H9 (cell line): ENCODE data around the gene NLE1. TPM values are rescaled to one million over a fixed set of nuclear protein-coding genes. Genes with fewer than 3 reads are reported as not detected.
A peak's percentile ranks its signal among the peaks of the same experiment; 100 is the strongest.

ENCODE experiments used
- DNase-seq: peaks from one replicate; pipeline ENCODE4 v3.0.0-alpha.2; 2017
- H2AFZ ChIP-seq: one replicate; pipeline ENCODE4 v1.6.1; 2013; ENCODE audit warnings: mild to moderate bottlenecking, low read length, control low read depth, moderate library complexity
- H2AK5ac ChIP-seq: 2 replicates; pipeline ENCODE4 v1.6.1; 2013; ENCODE audit warnings: low read length, control low read depth, mixed read lengths; ENCODE audit not compliant: insufficient read length
- H2BK120ac ChIP-seq: one replicate; pipeline ENCODE4 v1.6.1; 2013; ENCODE audit warnings: low read depth, mild to moderate bottlenecking, low read length, control low read depth, inconsistent platforms; ENCODE audit not compliant: poor library complexity, severe bottlenecking
- H2BK12ac ChIP-seq: 2 replicates; pipeline ENCODE4 v1.6.1; 2013; ENCODE audit warnings: low read length, control low read depth, mixed read lengths, low read depth; ENCODE audit not compliant: insufficient read length
- H2BK15ac ChIP-seq: 2 replicates; pipeline ENCODE4 v1.6.1; 2013; ENCODE audit warnings: low read depth, low read length, control low read depth
- H2BK20ac ChIP-seq: one replicate; pipeline ENCODE4 v1.6.1; 2013; ENCODE audit warnings: low read depth, mild to moderate bottlenecking, low read length, control low read depth, inconsistent platforms; ENCODE audit not compliant: poor library complexity, severe bottlenecking
- H2BK5ac ChIP-seq: 2 replicates; pipeline ENCODE4 v1.6.1; 2013; ENCODE audit warnings: low read length, control low read depth, mixed read lengths; ENCODE audit not compliant: insufficient read length
- H3K14ac ChIP-seq: 2 replicates; pipeline ENCODE4 v1.6.1; 2013; ENCODE audit warnings: low read length, control low read depth; ENCODE audit not compliant: insufficient read depth
- H3K18ac ChIP-seq: 2 replicates; pipeline ENCODE4 v1.6.1; 2013; ENCODE audit warnings: low read depth, mild to moderate bottlenecking, mixed read lengths, low read length, control low read depth; ENCODE audit not compliant: insufficient read length
- H3K23ac ChIP-seq: 2 replicates; pipeline ENCODE4 v1.6.1; 2013; ENCODE audit warnings: low read length, control low read depth, mixed read lengths, low read depth; ENCODE audit not compliant: insufficient read length
- H3K23me2 ChIP-seq: 2 replicates; pipeline ENCODE4 v1.6.1; 2013; ENCODE audit warnings: low read depth, mild to moderate bottlenecking, mixed read lengths, low read length, control low read depth; ENCODE audit not compliant: insufficient read length, poor library complexity, severe bottlenecking
- H3K27ac ChIP-seq: 2 replicates; pipeline ENCODE4 v1.5.1; 2013; ENCODE audit warnings: low read length, control low read depth, mixed read lengths, low read depth; ENCODE audit not compliant: insufficient read length
- H3K27me3 ChIP-seq: 2 replicates; pipeline ENCODE4 v1.6.1; 2013; ENCODE audit warnings: low read length, control low read depth, inconsistent platforms; ENCODE audit not compliant: insufficient read depth
- H3K4ac ChIP-seq: 2 replicates; pipeline ENCODE4 v1.6.1; 2013; ENCODE audit warnings: low read depth, mild to moderate bottlenecking, control low read depth, inconsistent platforms, low read length, moderate library complexity
- H3K4me1 ChIP-seq: 2 replicates; pipeline ENCODE4 v1.6.1; 2013; ENCODE audit warnings: low read length, control low read depth, inconsistent platforms; ENCODE audit not compliant: insufficient read depth
- H3K4me2 ChIP-seq: 2 replicates; pipeline ENCODE4 v1.6.1; 2013; ENCODE audit warnings: low read length, control low read depth, mixed read lengths; ENCODE audit not compliant: insufficient read length, insufficient read depth
- H3K56ac ChIP-seq: 2 replicates; pipeline ENCODE4 v1.6.1; 2013; ENCODE audit warnings: low read depth, mild to moderate bottlenecking, mixed read lengths, low read length, control low read depth; ENCODE audit not compliant: insufficient read length
- H3K79me1 ChIP-seq: 2 replicates; pipeline ENCODE4 v1.6.1; 2013; ENCODE audit warnings: low read depth, mild to moderate bottlenecking, moderate library complexity, low read length, control low read depth, inconsistent platforms; ENCODE audit not compliant: insufficient read depth, poor library complexity, severe bottlenecking
- H3K79me2 ChIP-seq: 2 replicates; pipeline ENCODE4 v1.6.1; 2013; ENCODE audit warnings: low read length, control low read depth, inconsistent platforms; ENCODE audit not compliant: insufficient read depth
- H3K9ac ChIP-seq: 2 replicates; pipeline ENCODE4 v1.6.1; 2013; ENCODE audit warnings: low read length, control low read depth, mixed read lengths; ENCODE audit not compliant: insufficient read length; ENCODE audit errors: extremely low read depth
- H3K9me3 ChIP-seq: one replicate; pipeline ENCODE4 v1.6.1; 2013; ENCODE audit warnings: low read depth, low read length, inconsistent platforms; ENCODE audit not compliant: control insufficient read depth
- H3T11ph ChIP-seq: one replicate; pipeline ENCODE4 v1.6.1; 2013; ENCODE audit warnings: mild to moderate bottlenecking, low read length, control low read depth, inconsistent platforms
- H4K20me1 ChIP-seq: one replicate; pipeline ENCODE4 v1.6.1; 2013; ENCODE audit not compliant: control insufficient read depth, insufficient read length, insufficient read depth
- H4K5ac ChIP-seq: 2 replicates; pipeline ENCODE4 v1.6.1; 2013; ENCODE audit warnings: low read depth, mild to moderate bottlenecking, mixed read lengths, low read length, control low read depth; ENCODE audit not compliant: insufficient read length
- H4K8ac ChIP-seq: replicated peaks from 2 replicates; pipeline ENCODE4 v1.6.1; 2013; ENCODE audit warnings: low read length, control low read depth, mixed read lengths, low read depth; ENCODE audit not compliant: insufficient read length
- H4K91ac ChIP-seq: 2 replicates; pipeline ENCODE4 v1.6.1; 2013; ENCODE audit warnings: low read depth, mild to moderate bottlenecking, moderate library complexity, mixed read lengths, low read length, control low read depth; ENCODE audit not compliant: insufficient read length
- H3K27ac Mint-ChIP-seq, 3 experiments: 2 replicates in 2 of 3; 3 replicates in 1 of 3; pipeline ENCODE4 v1.8.0; 2020 to 2021; ENCODE audit warnings: mixed read lengths in 3 of 3, mild to moderate bottlenecking in 1 of 3, moderate library complexity in 1 of 3
- H3K27me3 Mint-ChIP-seq: 2 replicates; pipeline ENCODE4 v1.8.0; 2021; ENCODE audit warnings: low read depth, mild to moderate bottlenecking, moderate library complexity, mixed read lengths
- H3K36me3 Mint-ChIP-seq, 3 experiments: 2 replicates in 2 of 3; 3 replicates in 1 of 3; pipeline ENCODE4 v1.8.0; 2020 to 2021; ENCODE audit warnings: low read depth in 3 of 3, mixed read lengths in 3 of 3; ENCODE audit not compliant: insufficient read depth in 1 of 3
- H3K4me1 Mint-ChIP-seq, 2 experiments: 2 replicates each; pipeline ENCODE4 v1.8.0; 2020; ENCODE audit warnings: mixed read lengths in 2 of 2
- H3K4me3 Mint-ChIP-seq, 2 experiments: 2 replicates in 1 of 2; 3 replicates in 1 of 2; pipeline ENCODE4 v1.8.0; 2020 to 2021; ENCODE audit warnings: mild to moderate bottlenecking in 2 of 2, mixed read lengths in 2 of 2, moderate library complexity in 1 of 2
- H3K9me3 Mint-ChIP-seq, 2 experiments: 2 replicates in 1 of 2; 3 replicates in 1 of 2; pipeline ENCODE4 v1.8.0; 2020; ENCODE audit warnings: mild to moderate bottlenecking in 2 of 2, mixed read lengths in 2 of 2, moderate library complexity in 1 of 2
- CTCF ChIP-seq: fragments of 200-600 bp; sonication (generic); conservative IDR thresholded peaks from 3 replicates; pipeline ENCODE4 v1.8.0; 2021; ENCODE audit warnings: antibody characterized with exemption, mild to moderate bottlenecking
- WGBS: extraction: QIAGEN DNeasy Blood & Tissue Kit; methylation state at CpG from one replicate; pipeline ENCODE4 v1.1.7; 2013; ENCODE audit warnings: missing lambda C conversion rate, low lambda C conversion rate, mixed read lengths; ENCODE audit not compliant: insufficient read length; ENCODE audit errors: extremely low coverage; 5-methylcytosine and 5-hydroxymethylcytosine counted together
- total RNA-seq: library from RNA; stranded (reverse); gene quantifications from 2 replicates; pipeline ENCODE4 v1.2.1, GENCODE V29; 2021

Gene NLE1
- total RNA-seq, 1 experiment from 2014 or later, result 43.9 TPM

- H3K79me1 ChIP-seq, result peaks cover 2% of the 10 kb centered on the region
- no peak overlapping the region for H4K91ac ChIP-seq
- Mint-ChIP-seq H3K36me3 (no peaks in the 10 kb centered on the region), H3K27ac (peak overlapping the region in 2 of 3 experiments; percentile 2 to 18; a peak in 3 of 7 replicates), H3K4me1 (peaks cover 35 to 36% of the 10 kb centered on the region in 2 experiments), H3K27me3 (no peaks in the 10 kb centered on the region), H3K4me3 (no peak overlapping the region), H3K9me3 (no peaks in the 10 kb centered on the region)
- H3K18ac ChIP-seq, result no peak overlapping the region
- peaks cover 7% of the 10 kb centered on the region; the same call in 1 of the 2 replicates for H3K4me1 ChIP-seq
- H3K4ac ChIP-seq, result no peak overlapping the region
- H3K79me2 ChIP-seq, result 0 out of 2 replicates have a peak, but pooled peaks cover 2% of the 10 kb centered on the region
- no peaks in the 10 kb centered on the region for H3K27me3 ChIP-seq
- H3K9ac ChIP-seq, result no peak overlapping the region
- no peak for DNase-seq
- no peak for TF ChIP-seq CTCF
- no peak overlapping the region for H2AFZ ChIP-seq
- no peaks in the 10 kb centered on the region for H3K23me2 ChIP-seq
- H3K14ac ChIP-seq, result no peak overlapping the region
- no peak overlapping the region for H2BK20ac ChIP-seq
- no peak overlapping the region for H2BK120ac ChIP-seq
- H2BK15ac ChIP-seq, result no peak overlapping the region
- no peak overlapping the region for H3T11ph ChIP-seq
- H2BK12ac ChIP-seq, result no peak overlapping the region
- no peak overlapping the region for H2BK5ac ChIP-seq
- no peak overlapping the region for H4K8ac ChIP-seq
- H3K9me3 ChIP-seq, result no peaks in the 10 kb centered on the region
- WGBS, result no CpG with 5 or more reads among the region's 1 CpG
- H4K5ac ChIP-seq, result no peak overlapping the region
- no peaks in the 10 kb centered on the region for H4K20me1 ChIP-seq
- no peak overlapping the region for H3K56ac ChIP-seq
- H2AK5ac ChIP-seq, result peak overlapping the region; percentile 65
- no peak overlapping the region for H3K4me2 ChIP-seq
- no peak overlapping the region for H3K27ac ChIP-seq
- H3K23ac ChIP-seq, result no peak overlapping the region
These were observed 62.3 kb downstream of the NLE1 start for GRCh38 chr17:35079547-35080423.

Other genes starting within 250 kb of the NLE1 start
- 1.4 and 1.7 TPM in 2 replicates for gene CCT6B, start 180.8 kb downstream of the NLE1 start, total RNA-seq
- gene ZNF830, start 180.8 kb downstream of the NLE1 start, total RNA-seq, result 18.9 and 19.2 TPM in 2 replicates
- gene LIG3, start 161.8 kb downstream of the NLE1 start, total RNA-seq, result 96.0 and 97.2 TPM in 2 replicates
- 21.1 and 21.4 TPM in 2 replicates for gene RFFL, start 78.6 kb downstream of the NLE1 start, total RNA-seq
- 14.0 and 15.8 TPM in 2 replicates for gene RAD51D, start 22.4 kb downstream of the NLE1 start, total RNA-seq
- not detected in 2 replicates for gene FNDC8, start 20.7 kb downstream of the NLE1 start, total RNA-seq
- gene UNC45B, start 5.5 kb upstream of the NLE1 start, total RNA-seq, result 0.07 and 0.22 TPM in 2 replicates
- not detected in 2 replicates for gene SLC35G3, start 52.1 kb upstream of the NLE1 start, total RNA-seq
- 2.9 and 3.5 TPM in 2 replicates for gene SLFN5, start 100.8 kb upstream of the NLE1 start, total RNA-seq
- gene SLFN11, start 231.3 kb upstream of the NLE1 start, total RNA-seq, result 0.55 and 0.90 TPM in 2 replicates